Measurements from ENCODE around the gene CCSER2.

GRCh38 chr10:84511106-84511505, 182.7 kb downstream of the CCSER2 start:
- TF ChIP-seq CTCF (optimal IDR thresholded peaks at IDR 0.05 in 1 of 3, IDR thresholded peaks at IDR 0.05 in 1 of 3, conservative IDR thresholded peaks at IDR 0.05 in 1 of 3; ENCODE audit: extremely low read depth in 1 of 3, insufficient read depth in 2 of 3, low read length in 3 of 3) (no peak), EZH2 (IDR thresholded peaks at IDR 0.05; ENCODE audit: low read length) (no peak)
